Right atrium auricular region (tissue), 2 donors: ENCODE results near the gene USF3. TPM values are rescaled to one million over a fixed set of nuclear protein-coding genes. Genes with fewer than 3 reads are reported as not detected.

Experiments used
- DNase-seq: peaks from one replicate; pipeline ENCODE4 v3.0.0-alpha.2; 2019; ENCODE audit warnings: low spot score
- H3K27ac ChIP-seq, 2 donors: fragments of 200-600 bp; sonication (generic); 1 replicate in 1 of 2; 2 replicates in 1 of 2; pipeline ENCODE4 v1.5.1; 2016 to 2019
- H3K27me3 ChIP-seq, 2 donors: fragments of 200-600 bp; sonication (generic); one replicate each; pipeline versions ENCODE4 v1.5.1 to v1.6.0; 2017 to 2019
- H3K36me3 ChIP-seq: fragments of 200-600 bp; sonication (generic); one replicate; pipeline ENCODE4 v1.5.1; 2016
- H3K4me1 ChIP-seq, 2 donors: fragments of 200-600 bp; sonication (generic); one replicate each; pipeline versions ENCODE4 v1.5.1 to v1.6.0; 2017 to 2019
- H3K4me3 ChIP-seq, 2 donors: fragments of 200-600 bp; sonication (generic); 1 replicate in 1 of 2; 2 replicates in 1 of 2; pipeline ENCODE4 v1.5.1; 2017 to 2019; ENCODE audit warnings: mild to moderate bottlenecking in 1 of 2, moderate library complexity in 1 of 2
- H3K9me3 ChIP-seq, 2 donors: fragments of 200-600 bp; sonication (generic); one replicate each; pipeline ENCODE4 v1.5.1; 2019
- CTCF ChIP-seq, 2 donors: fragments of 200-600 bp; sonication (generic); IDR thresholded peaks; one replicate each; pipeline ENCODE4 v1.5.1; 2019; ENCODE audit warnings: antibody characterized with exemption in 2 of 2
- total RNA-seq, 2 donors: library from RNA; depleted of rRNA; stranded (reverse); fragments of >200 nt; gene quantifications; one replicate each; pipeline ENCODE4 v1.1.0, GENCODE V29; 2016

The USF3 gene
- total RNA-seq, 2 donors from 2014 or later: 16.2 to 20.8 TPM

GRCh38 chr3:113634782-113635474, 61.5 kb downstream of the USF3 start:
- Histone ChIP-seq H3K4me3 (no peak overlapping the region), H3K36me3 (no peaks in the 10 kb centered on the region), H3K4me1 (no peaks in the 10 kb centered on the region), H3K27me3 (no peaks in the 10 kb centered on the region), H3K27ac (no peak overlapping the region), H3K9me3 (no peaks in the 10 kb centered on the region)
- TF ChIP-seq CTCF (IDR thresholded peaks at IDR 0.05): no peak
- no peak for DNase-seq

GRCh38 chr3:113631573-113631972, 64.9 kb downstream of the USF3 start:
- Histone ChIP-seq H3K4me3 (no peak overlapping the region), H3K36me3 (no peaks in the 10 kb centered on the region), H3K27me3 (no peaks in the 10 kb centered on the region), H3K27ac (no peak overlapping the region), H3K4me1 (no peaks in the 10 kb centered on the region), H3K9me3 (no peaks in the 10 kb centered on the region)
- DNase-seq: no peak
- TF ChIP-seq CTCF (IDR thresholded peaks at IDR 0.05): no peak

- TF ChIP-seq CTCF (IDR thresholded peaks at IDR 0.05): no peak
- H3K36me3 ChIP-seq: no peaks in the 10 kb centered on the region
- H3K4me3 ChIP-seq: no peak overlapping the region
- no peaks in the 10 kb centered on the region for H3K27me3 ChIP-seq
- no peaks in the 10 kb centered on the region for H3K4me1 ChIP-seq
- DNase-seq: no peak
- H3K27ac ChIP-seq: no peak overlapping the region
- H3K9me3 ChIP-seq: no peaks in the 10 kb centered on the region
Observed at GRCh38 chr3:113630956-113631542, 65.4 kb downstream of the USF3 start.

- Histone ChIP-seq H3K4me1 (no peaks in the 10 kb centered on the region), H3K4me3 (no peak overlapping the region), H3K9me3 (no peaks in the 10 kb centered on the region), H3K36me3 (no peaks in the 10 kb centered on the region), H3K27me3 (no peaks in the 10 kb centered on the region), H3K27ac (no peak overlapping the region)
- DNase-seq: no peak
- TF ChIP-seq CTCF (IDR thresholded peaks at IDR 0.05): no peak
Observed at GRCh38 chr3:113629584-113630421, 66.6 kb downstream of the USF3 start.

- DNase-seq: no peak
- Histone ChIP-seq H3K4me1 (no peaks in the 10 kb centered on the region), H3K9me3 (no peaks in the 10 kb centered on the region), H3K36me3 (no peaks in the 10 kb centered on the region), H3K27me3 (no peaks in the 10 kb centered on the region), H3K27ac (no peak overlapping the region), H3K4me3 (no peak overlapping the region)
- TF ChIP-seq CTCF (IDR thresholded peaks at IDR 0.05): no peak
Observed at GRCh38 chr3:113628788-113629187, 67.7 kb downstream of the USF3 start.
